H7 (cell line): ENCODE results near the gene SAMD13. TPM values are rescaled to one million over a fixed set of nuclear protein-coding genes. Genes with fewer than 3 reads are reported as not detected.

Experiments
- DNase-seq: peaks from one replicate; pipeline ENCODE4 v3.0.0; 2012
- H3K27me3 ChIP-seq: 2 replicates; pipeline ENCODE4 v1.6.0; 2011; ENCODE audit warnings: mild to moderate bottlenecking, low read length; ENCODE audit not compliant: control insufficient read depth, insufficient read depth
- H3K36me3 ChIP-seq: replicated peaks from 2 replicates; pipeline ENCODE4 v1.5.1; 2011; ENCODE audit warnings: low read length; ENCODE audit not compliant: control insufficient read depth, insufficient read depth
- H3K4me3 ChIP-seq: 2 replicates; pipeline ENCODE4 v1.5.1; 2011; ENCODE audit warnings: low read depth, mild to moderate bottlenecking, control low read depth, low read length, moderate library complexity; ENCODE audit not compliant: insufficient read depth
- total RNA-seq: library from RNA; depleted of rRNA; stranded (reverse); fragments of >200 nt; shearing (Covaris generic); gene quantifications from 2 replicates; pipeline ENCODE4 v1.2.3, GENCODE V29; 2014; rRNA removed

The SAMD13 gene
- total RNA-seq, 1 experiment from 2014 or later: 2.1 TPM

DNA sequence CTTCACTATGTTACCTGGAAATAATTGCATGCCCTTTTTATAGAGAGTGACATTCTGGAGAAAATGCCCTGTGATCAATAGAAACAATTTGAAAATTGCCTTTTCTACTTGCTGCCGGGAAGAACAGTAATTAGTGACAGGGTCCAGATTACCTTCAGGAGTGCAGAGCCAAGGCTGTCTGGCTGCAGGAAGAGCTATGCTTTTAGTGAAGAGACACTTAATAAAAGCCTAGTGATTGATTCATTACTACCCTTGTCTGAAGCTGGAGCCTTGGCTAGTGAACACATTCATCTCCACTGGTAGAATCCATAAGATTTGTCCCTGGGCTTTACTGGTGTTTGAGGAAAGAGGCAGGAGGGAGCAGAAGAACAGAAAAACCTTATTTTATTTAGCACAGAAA lies 83.8 kb downstream of the SAMD13 start:
- Histone ChIP-seq H3K27me3 (no peaks in the 10 kb centered on the region; the same call in 1 of the 2 replicates), H3K36me3 (no peaks in the 10 kb centered on the region), H3K4me3 (no peak overlapping the region)
- DNase-seq: no peak

DNA sequence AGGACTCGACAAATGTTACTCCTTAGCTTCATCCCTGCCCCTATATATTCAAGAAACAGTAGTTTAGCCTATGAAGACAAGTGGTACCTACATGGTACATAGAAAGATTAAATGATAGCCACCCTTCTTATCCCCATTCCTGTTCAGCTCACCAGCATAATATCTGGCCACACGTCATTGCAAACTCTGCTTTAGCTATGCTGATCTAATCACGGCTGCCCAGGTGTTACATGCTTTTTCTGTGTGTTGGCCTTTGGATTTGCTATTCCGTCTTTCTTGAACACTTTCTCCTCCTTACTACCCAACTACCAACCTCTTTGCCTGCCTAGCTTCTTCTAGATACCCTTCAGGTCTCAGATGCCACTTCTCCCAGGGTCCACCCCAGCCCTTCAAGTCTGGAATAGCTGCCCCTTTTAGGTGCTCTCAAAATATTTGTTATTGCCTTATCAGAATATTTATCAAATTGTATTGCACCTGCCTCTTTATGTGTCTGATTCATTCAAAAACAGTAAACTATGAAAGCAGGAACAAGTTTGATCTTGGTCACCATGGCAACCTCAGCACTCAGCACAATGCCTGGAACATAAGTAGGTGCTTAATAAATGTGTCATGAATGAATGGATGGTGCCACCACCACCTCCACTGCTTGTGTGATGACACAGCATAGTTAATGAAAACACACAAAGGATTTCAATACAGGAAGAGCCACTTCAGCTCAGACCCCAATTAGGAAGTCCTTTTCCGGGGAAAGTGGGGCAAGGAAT lies 85.4 kb downstream of the SAMD13 start:
- Histone ChIP-seq H3K4me3 (no peak overlapping the region), H3K36me3 (no peaks in the 10 kb centered on the region), H3K27me3 (no peaks in the 10 kb centered on the region; the same call in 1 of the 2 replicates)
- DNase-seq: no peak

DNA sequence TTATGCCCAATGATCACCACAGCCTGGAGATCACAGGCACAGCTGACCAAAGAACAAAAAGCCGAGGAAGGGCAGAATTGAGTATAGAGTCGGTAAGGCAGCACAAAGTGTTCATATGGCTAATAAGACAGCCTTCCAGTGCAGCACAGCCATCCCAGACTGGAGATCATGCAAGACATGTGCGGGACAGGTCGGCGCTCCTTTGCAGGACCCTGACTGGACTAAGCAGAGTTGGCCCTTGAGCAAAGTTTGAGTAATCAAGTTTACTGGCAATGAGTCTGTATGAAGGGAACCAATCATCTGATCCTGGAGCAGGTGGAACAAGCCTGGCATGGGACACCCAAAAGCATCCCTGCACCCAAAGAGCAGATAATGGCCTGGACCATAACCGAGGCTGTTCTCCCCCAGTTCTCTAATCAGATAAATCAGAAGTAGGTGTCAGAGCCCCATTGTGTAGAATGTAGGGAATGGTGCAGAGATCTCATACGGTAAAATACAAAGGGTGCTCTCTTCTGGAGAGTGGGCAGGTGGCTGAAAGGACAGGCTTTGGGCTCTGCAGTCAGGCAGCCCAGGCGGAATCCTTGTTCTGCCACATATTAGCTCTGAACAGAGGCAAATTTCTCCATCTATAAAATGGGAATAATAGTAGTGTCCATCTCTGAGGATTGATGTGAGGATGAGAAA lies 86.1 kb downstream of the SAMD13 start:
- H3K36me3 ChIP-seq: no peaks in the 10 kb centered on the region
- no peak overlapping the region for H3K4me3 ChIP-seq
- no peaks in the 10 kb centered on the region; the same call in 1 of the 2 replicates for H3K27me3 ChIP-seq
- peak; percentile 18 for DNase-seq

DNA sequence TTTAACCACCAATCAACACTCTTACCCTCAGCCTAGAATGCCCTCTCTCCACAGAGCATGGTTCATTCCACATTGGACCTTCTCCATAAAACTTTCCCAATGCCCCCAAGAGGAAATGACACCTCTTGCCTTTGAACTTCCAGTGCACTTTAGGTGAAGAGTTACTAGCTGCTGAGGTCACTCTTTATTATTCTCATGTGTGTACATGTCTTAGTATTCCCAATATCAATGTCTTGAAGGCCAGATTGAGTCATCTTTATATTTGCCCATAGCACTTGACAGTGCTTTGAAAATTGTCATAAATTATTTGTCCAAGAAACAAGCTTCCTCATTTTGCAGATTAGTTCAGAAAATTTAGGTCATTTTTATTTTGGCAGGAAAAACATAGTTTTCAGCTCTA lies 88.7 kb downstream of the SAMD13 start:
- DNase-seq: no peak
- H3K4me3 ChIP-seq: no peak overlapping the region
- H3K27me3 ChIP-seq: no peaks in the 10 kb centered on the region
- no peaks in the 10 kb centered on the region for H3K36me3 ChIP-seq

DNA sequence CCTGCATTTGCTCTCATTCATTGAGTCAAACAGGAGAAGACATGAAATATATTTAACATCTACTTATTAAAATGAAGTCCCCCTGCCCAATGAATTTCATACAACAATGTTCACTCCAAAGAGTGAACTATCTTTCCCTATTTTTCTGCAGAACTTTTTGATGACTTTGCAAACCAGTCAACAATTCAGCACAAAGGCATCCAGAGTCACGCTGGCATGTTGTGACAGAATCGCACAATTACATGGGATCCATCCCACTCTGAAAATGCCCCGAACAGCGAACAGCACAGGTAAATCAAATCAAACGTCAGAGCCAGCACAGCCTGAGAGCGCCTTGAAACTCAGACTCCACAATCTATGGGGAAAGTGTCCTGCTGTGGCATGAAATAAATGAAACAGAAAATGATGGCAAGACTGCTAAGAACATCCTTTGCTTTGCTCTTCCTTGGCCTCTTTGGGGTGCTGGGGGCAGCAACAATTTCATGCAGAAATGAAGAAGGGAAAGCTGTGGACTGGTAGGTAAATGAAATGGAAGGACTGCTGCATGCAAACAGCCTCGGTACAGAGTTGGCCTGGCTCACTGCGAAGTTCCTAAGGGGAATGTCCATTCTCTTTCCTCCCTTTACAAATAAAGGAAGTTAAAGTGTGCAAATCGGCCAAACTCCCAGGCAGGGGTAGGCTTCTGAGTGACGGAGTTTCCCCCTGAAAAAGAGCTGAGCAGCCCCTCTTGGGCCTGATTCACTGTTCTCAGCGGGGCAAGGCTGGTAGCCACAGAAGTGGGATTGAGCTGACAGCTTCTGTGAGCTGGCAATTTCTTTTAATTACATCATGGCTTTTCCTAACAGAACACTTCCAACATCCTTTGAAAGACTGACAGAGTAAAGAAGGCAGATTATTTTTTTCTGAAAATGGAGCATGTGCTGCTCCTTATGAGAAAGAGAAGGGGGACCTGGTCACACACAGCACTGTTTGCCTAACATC lies 97.0 kb downstream of the SAMD13 start, which contains the start of gene DNASE2B:
DNASE2B (plus strand) TSS at position 310 of the 981 bp plus-strand sequence; CDS start at position 391, 81 bp downstream.
- Histone ChIP-seq H3K4me3 (no peak within 1 kb of the TSS), H3K27me3 (no peaks in the 10 kb centered on the region)
- no peak for DNase-seq

More for the DNA sequence above, 97.0 kb downstream of the SAMD13 start, which contains the start of gene DNASE2B:
- no peaks in the 10 kb centered on the region for H3K36me3 ChIP-seq

Other genes with a start within 250 kb of the SAMD13 start
- 16.6 and 21.1 TPM in 2 replicates for gene PRKACB, start 157.4 kb upstream of the SAMD13 start, total RNA-seq
- 0.38 TPM in 1 of 2 replicates, not detected in the other for gene DNASE2B, start 96.8 kb downstream of the SAMD13 start, total RNA-seq
- gene RPF1, start 177.6 kb downstream of the SAMD13 start, total RNA-seq: 82.5 and 93.8 TPM in 2 replicates
- 1.8 and 3.2 TPM in 2 replicates for gene SPATA1, start 204.7 kb downstream of the SAMD13 start, total RNA-seq
- 68.5 and 71.2 TPM in 2 replicates for gene GNG5, start 204.9 kb downstream of the SAMD13 start, total RNA-seq